Measurements from ENCODE around the gene MVK.

The MVK gene

DNA sequence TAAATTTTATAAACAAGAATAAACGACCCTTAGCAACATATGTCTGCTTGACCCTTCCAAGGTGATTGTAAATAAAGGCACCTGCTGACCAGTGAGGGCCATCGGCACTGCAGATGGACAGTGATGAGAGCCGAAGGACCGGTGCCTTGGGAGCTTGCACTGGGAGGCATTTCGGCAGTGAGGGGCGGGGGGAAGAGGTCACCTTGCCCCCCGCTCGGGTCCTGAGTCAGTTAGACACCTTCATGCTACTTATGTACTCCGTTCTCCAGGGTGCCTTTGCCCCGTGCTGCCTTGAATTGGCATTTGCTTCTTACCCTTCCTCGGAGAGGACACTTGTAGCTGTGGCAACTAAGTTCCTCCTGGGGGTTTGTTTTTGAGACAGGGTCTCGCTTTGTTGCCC lies 23.3 kb upstream of the MVK start:
- no peak for DNase-seq (ENCODE audit: extremely low spot score)
- POLR2A ChIA-PET, result interaction anchor here (0.6 kb wide), 1 partner anchor 446 kb away, joined by 3 read pairs; no protein-coding TSS in a partner anchor
- TF ChIP-seq, protein P1, sequence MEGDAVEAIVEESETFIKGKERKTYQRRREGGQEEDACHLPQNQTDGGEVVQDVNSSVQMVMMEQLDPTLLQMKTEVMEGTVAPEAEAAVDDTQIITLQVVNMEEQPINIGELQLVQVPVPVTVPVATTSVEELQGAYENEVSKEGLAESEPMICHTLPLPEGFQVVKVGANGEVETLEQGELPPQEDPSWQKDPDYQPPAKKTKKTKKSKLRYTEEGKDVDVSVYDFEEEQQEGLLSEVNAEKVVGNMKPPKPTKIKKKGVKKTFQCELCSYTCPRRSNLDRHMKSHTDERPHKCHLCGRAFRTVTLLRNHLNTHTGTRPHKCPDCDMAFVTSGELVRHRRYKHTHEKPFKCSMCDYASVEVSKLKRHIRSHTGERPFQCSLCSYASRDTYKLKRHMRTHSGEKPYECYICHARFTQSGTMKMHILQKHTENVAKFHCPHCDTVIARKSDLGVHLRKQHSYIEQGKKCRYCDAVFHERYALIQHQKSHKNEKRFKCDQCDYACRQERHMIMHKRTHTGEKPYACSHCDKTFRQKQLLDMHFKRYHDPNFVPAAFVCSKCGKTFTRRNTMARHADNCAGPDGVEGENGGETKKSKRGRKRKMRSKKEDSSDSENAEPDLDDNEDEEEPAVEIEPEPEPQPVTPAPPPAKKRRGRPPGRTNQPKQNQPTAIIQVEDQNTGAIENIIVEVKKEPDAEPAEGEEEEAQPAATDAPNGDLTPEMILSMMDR (IDR thresholded peaks at IDR 0.05; ENCODE audit: control extremely low read depth, extremely low read depth, low read depth, missing control alignments), result no peak
- CTCF ChIA-PET, result no interaction called here

DNA sequence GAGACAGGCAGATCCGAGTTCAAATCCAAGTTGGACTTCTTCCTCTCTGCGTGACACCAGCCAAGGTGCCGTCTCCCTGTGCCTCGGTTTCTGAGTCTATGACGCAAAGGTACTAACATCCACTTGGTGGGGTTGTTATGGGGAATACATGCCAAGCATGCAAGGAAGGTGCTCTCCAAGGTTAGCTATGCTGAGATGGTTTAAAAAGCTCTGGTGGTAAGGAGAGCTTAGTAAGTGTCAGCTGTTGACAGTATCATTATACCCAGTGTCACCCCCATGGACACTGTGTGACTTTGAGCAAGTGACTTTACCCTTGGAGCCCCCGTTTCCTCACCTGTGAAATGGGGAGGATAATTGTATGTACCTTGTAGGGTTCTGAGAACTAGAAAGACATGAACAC lies 22.5 kb upstream of the MVK start:
- POLR2A ChIA-PET, result no interaction called here
- CTCF ChIA-PET, result interaction anchor here (0.7 to 2.1 kb wide), 5 partner anchors 10 to 294 kb away, joined by 3 to 8 read pairs (median 3); no protein-coding TSS in a partner anchor
- DNase-seq (ENCODE audit: extremely low spot score), result no peak
- TF ChIP-seq, protein P1 (IDR thresholded peaks at IDR 0.05; ENCODE audit: control extremely low read depth, extremely low read depth, low read depth, missing control alignments), result no peak

DNA sequence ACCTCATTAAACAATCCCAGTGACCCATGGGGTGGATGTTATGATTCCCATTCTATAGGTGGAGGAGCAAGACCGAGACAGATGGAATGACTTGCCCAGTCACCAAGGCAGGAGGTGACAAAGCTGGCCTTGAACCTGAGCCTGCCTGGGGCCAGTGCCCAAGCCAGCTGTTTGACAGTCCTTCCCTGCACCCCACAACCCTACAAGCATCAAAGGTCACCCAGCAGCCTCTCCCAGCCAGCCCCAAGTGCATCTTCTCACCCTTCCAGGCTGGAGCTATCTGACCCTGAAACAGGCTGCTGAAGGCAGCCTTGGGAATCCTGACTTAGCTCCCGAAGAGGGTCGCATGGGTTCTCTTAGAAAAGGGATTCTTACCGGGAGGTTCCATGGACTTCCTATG lies 20.6 kb upstream of the MVK start:
- POLR2A ChIA-PET, result no interaction called here
- TF ChIP-seq, protein P1 (IDR thresholded peaks at IDR 0.05; ENCODE audit: control extremely low read depth, extremely low read depth, low read depth, missing control alignments), result no peak
- no peak for DNase-seq (ENCODE audit: extremely low spot score)
- CTCF ChIA-PET, result interaction anchor here (1.0 to 2.1 kb wide), 4 partner anchors 12 to 44 kb away, joined by 3 to 8 read pairs (median 4); no protein-coding TSS in a partner anchor

DNA sequence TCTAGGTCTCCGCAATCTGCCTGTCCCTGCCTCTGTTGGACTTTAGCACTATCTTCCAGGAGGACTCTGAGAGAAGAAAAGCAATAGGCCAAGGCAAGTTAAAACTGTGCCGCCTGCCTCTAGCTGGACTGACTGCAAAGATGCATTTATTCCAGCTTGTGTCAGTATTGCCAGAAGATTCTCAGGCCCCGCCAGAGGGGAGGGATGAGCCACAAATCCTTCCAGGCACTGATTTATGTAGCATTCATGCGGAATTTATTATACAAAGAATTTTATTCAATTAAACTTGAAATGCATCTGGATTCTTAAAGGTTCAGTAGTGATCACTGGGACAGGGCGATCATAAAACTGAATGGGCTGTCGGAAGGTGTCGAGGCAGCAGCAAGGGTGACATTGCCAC lies 20.1 kb upstream of the MVK start:
- POLR2A ChIA-PET, result no interaction called here
- CTCF ChIA-PET, result interaction anchor here (1.3 to 2.1 kb wide), 2 partner anchors 16 to 44 kb away, joined by 3 to 8 read pairs; no protein-coding TSS in a partner anchor
- TF ChIP-seq, protein P1 (IDR thresholded peaks at IDR 0.05; ENCODE audit: control extremely low read depth, extremely low read depth, low read depth, missing control alignments), result no peak
- DNase-seq (ENCODE audit: extremely low spot score), result no peak

DNA sequence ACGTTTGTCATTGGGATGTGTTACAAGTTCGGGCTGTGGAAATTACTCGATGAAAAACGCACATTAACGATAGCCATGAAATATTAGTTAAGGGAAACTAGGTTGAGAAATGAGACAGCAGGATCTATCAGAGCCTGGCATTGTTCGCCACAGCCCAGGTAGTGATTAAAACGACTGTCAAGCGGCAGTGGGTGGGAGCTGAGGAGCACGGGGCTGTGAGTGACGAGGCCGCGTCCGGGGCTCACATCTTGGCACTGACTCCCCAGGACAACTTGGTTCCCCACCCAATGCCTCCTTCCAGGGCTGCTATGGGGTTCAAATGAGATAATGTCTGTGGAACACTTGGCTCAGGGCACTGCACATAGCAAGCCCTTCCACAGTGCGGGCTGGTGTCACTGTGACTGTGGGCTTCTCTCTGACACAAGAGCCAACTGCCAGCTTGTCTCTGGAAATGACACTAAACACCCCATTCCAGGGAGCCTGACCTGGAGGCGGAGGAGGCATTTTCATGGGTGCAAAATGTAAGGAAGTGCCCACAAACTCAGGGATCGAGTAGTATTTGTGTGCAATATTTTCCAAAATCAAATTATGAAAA lies 19.6 kb upstream of the MVK start:
- TF ChIP-seq, protein P1 (IDR thresholded peaks at IDR 0.05; ENCODE audit: control extremely low read depth, extremely low read depth, low read depth, missing control alignments), result no peak
- ChIA-PET POLR2A (no interaction called here), CTCF (no interaction called here)
- DNase-seq (ENCODE audit: extremely low spot score), result no peak

DNA sequence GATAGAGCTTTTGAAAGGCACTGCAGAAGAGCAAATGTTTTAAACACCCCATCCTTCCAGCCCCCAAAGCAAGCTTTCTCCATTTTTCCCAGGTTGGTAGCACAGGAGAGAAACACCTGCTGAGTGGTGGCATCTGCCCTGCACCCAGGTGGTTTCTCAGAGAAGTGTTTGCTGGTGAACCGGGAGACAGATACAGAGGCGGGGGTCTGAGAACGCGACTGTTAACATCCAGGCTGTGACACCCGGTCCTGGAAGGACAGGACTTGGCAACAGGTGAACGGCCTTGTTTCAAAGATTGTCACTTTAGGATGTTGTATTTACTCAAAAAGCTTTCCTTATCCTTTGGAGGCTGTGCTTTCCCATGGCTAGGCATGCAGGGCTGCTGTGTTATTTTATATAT lies 18.8 kb upstream of the MVK start:
- TF ChIP-seq, protein P1 (IDR thresholded peaks at IDR 0.05; ENCODE audit: control extremely low read depth, extremely low read depth, low read depth, missing control alignments), result no peak
- POLR2A ChIA-PET, result no interaction called here
- DNase-seq (ENCODE audit: extremely low spot score), result no peak
- CTCF ChIA-PET, result no interaction called here

All from GM10248 (cell line).